Measurements from ENCODE around the gene TTLL10. TPM values are rescaled to one million over a fixed set of nuclear protein-coding genes. Genes with fewer than 3 reads are reported as not detected.

TTLL10 gene
- total RNA-seq, 1 donor from 2014 or later: 0.47 TPM

DNA sequence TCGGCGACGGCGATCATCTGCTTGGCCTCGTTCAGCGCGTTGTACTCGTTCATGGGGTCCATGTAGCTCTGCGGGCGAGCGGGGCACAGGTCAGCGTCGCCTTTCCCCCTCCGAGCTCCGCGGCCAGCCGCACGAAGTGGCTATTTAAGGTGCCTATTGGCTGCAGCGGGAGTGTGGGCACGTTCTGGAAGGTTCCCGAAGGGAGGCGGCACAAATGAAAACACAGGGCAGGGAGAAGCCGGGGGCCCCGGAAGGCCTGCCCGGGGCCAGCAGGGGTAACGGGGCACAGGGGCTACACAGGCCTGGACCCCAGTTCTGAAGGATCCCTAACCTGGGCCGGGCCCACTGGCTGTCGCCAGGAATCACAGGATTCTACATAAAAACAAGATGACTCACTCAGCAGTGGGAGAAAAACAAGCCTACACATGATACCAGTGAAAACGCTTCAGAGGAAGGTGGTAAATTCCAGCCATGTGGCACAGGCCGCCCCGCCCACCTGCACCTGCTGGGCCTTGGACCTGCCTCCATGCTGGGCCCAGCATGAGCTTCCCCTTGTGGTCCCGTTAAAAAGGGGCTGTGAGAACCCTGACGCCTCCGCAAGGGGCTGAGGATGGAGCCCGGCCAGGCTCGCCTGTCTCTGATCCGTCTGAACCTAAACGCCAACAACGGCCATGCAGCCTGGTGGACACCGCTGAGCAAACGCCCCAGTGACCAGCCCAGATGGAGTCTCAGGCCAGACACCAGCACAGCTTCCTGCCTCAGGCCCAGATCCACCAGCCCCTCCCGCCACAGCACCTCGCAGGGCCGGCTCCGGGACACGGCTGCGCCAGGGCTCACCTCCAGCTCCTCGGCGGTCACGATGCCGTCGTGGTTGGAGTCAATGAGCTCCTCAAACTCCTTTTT, 44.2 kb downstream of the TTLL10 start:
- H3K27ac Mint-ChIP-seq: no peak overlapping the region
- no peak for DNase-seq (ENCODE audit: low spot score in 2 of 2, unreplicated experiment in 2 of 2)

DNA sequence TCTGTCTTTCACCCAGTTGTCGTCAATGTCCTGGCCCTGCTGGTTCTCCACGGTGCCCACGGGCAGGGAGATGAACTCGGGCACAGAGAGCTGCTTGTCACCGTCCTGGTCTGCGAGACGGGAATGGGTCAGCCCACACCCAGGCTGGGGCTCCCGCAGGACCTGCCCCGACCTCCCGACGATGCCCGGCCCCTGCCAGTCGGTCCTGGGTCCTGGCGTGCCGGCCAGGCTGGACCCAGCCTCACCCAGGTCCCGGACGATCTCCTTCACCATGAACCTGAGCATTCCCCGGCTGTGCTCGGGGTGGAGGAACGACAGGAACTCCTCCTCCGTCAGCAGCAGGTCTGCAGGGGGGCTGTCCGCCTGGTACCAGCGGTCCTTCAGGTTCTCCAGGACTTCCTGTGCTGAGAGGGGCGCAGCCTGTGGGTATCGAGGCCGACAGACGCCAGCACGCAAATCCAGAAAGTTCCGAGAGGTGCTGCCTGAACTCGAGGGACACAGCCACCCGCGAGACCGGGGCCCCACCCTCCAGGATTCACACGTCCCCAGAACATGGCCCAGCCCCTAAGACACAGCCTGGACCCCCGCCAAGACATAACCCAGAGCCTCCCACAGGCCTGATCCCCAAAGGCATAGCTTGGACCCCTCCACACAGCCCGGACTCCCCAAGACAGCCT, 45.0 kb downstream of the TTLL10 start:
- Mint-ChIP-seq H3K27ac (no peak overlapping the region), H3K36me3 (peaks cover 22% of the 10 kb centered on the region), H3K4me3 (no peak overlapping the region), H3K27me3 (ENCODE audit: low read depth) (no peaks in the 10 kb centered on the region), H3K4me1 (no peaks in the 10 kb centered on the region), H3K9me3 (no peaks in the 10 kb centered on the region)
- TF ChIP-seq, protein P1, sequence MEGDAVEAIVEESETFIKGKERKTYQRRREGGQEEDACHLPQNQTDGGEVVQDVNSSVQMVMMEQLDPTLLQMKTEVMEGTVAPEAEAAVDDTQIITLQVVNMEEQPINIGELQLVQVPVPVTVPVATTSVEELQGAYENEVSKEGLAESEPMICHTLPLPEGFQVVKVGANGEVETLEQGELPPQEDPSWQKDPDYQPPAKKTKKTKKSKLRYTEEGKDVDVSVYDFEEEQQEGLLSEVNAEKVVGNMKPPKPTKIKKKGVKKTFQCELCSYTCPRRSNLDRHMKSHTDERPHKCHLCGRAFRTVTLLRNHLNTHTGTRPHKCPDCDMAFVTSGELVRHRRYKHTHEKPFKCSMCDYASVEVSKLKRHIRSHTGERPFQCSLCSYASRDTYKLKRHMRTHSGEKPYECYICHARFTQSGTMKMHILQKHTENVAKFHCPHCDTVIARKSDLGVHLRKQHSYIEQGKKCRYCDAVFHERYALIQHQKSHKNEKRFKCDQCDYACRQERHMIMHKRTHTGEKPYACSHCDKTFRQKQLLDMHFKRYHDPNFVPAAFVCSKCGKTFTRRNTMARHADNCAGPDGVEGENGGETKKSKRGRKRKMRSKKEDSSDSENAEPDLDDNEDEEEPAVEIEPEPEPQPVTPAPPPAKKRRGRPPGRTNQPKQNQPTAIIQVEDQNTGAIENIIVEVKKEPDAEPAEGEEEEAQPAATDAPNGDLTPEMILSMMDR (IDR thresholded peaks at IDR 0.05; ENCODE audit: unreplicated experiment): no peak
- no peak for DNase-seq (ENCODE audit: low spot score in 2 of 2, unreplicated experiment in 2 of 2)

More for the DNA sequence above, 44.2 kb downstream of the TTLL10 start:
- H3K9me3 Mint-ChIP-seq: no peaks in the 10 kb centered on the region
- no peak overlapping the region for H3K4me3 Mint-ChIP-seq
- TF ChIP-seq, protein P1 (IDR thresholded peaks at IDR 0.05; ENCODE audit: unreplicated experiment): no peak
- no peaks in the 10 kb centered on the region for H3K4me1 Mint-ChIP-seq
- H3K27me3 Mint-ChIP-seq (ENCODE audit: low read depth): no peaks in the 10 kb centered on the region
- peaks cover 19% of the 10 kb centered on the region for H3K36me3 Mint-ChIP-seq

DNA sequence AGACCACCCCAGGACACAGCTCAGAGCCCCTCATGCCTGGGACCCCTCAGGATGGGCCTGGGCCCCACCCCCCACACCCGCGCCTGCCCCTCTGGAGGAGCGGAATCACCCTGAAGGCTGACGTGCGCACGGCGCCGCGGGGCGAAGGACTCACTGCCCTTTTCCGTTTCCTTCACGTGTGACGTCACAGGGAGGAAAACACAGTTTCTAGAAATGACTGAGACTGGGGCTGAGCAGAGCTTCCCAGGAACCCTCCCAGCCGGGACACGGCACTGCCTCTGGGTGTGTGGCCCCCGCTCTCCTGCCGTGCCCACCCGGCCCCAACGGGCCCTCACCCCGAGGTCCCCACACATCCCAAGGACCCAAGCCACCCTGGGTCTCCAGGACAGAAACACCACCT, 45.7 kb downstream of the TTLL10 start:
- no peak overlapping the region for H3K4me3 Mint-ChIP-seq
- H3K4me1 Mint-ChIP-seq: no peaks in the 10 kb centered on the region
- H3K27me3 Mint-ChIP-seq (ENCODE audit: low read depth): no peaks in the 10 kb centered on the region
- H3K27ac Mint-ChIP-seq: no peak overlapping the region
- H3K9me3 Mint-ChIP-seq: no peaks in the 10 kb centered on the region
- peaks cover 24% of the 10 kb centered on the region for H3K36me3 Mint-ChIP-seq
- TF ChIP-seq, protein P1 (IDR thresholded peaks at IDR 0.05; ENCODE audit: unreplicated experiment): no peak
- no peak for DNase-seq (ENCODE audit: low spot score in 2 of 2, unreplicated experiment in 2 of 2)

DNA sequence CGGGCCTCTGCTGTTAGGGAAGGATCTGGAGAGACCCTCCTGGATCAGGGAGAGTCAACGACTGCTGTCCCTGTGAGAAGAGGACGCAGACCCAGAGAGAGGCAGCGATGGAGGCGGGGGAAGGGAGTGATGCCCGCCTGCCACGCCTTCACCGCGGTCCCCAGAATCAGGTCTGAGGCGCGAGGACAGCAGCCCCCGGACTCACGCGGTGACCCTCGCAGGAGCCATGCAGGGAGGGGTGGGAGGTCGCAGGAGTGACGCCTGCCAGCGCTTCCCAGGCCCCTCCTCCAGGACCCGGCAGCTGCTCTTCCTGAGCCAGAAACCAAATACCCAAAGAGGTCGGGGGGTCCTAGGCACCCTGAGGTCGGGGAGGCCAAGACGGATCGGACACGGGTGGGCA, 46.5 kb downstream of the TTLL10 start:
- Mint-ChIP-seq H3K27me3 (ENCODE audit: low read depth) (no peaks in the 10 kb centered on the region), H3K27ac (no peak overlapping the region), H3K36me3 (peaks cover 26% of the 10 kb centered on the region), H3K4me3 (no peak overlapping the region), H3K9me3 (no peaks in the 10 kb centered on the region), H3K4me1 (no peaks in the 10 kb centered on the region)
- no peak for DNase-seq (ENCODE audit: low spot score in 2 of 2, unreplicated experiment in 2 of 2)
- TF ChIP-seq, protein P1 (IDR thresholded peaks at IDR 0.05; ENCODE audit: unreplicated experiment): no peak

DNA sequence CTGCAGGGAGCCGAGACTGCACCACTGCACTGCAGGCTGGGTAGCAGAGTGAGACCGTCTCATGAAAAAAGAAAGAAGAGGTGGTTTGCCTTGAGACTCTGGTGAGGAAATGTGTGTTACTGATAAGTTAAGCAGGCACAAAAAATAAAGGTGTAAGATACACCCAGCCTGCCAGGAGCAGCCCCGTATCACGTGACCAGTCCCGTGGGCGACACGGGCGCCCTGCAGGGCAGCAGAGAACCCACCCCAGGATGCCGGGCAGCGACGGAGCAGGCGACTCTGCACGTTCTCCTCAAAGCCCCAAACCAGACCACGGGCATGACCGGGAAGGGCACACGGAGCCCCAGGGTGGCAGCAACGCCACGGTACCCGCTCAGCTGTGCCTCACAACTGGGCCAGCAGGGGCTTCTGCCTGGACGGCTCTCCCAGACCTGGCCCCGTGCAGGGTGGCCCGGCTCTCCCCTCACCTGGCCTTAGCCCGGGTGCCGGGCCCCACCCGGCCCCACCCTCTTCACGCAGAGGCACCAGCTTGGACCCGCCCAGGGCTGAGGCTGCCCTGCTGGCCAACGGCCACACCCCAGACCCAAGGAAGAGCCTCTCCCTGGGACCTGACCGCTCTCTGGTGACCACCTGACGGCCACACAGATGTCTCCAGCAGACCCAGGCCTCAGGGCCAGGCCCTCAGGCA, 48.4 kb downstream of the TTLL10 start:
- Mint-ChIP-seq H3K4me1 (no peaks in the 10 kb centered on the region), H3K9me3 (no peaks in the 10 kb centered on the region), H3K4me3 (no peak overlapping the region), H3K27me3 (ENCODE audit: low read depth) (no peaks in the 10 kb centered on the region), H3K36me3 (peaks cover 27% of the 10 kb centered on the region), H3K27ac (no peak overlapping the region)
- TF ChIP-seq, protein P1 (IDR thresholded peaks at IDR 0.05; ENCODE audit: unreplicated experiment): no peak
- DNase-seq (ENCODE audit: low spot score in 2 of 2, unreplicated experiment in 2 of 2): no peak

Data from mesothelial cell of epicardium (in vitro differentiated cells).